Endothelial cell of umbilical vein (primary cell): ENCODE data around the gene BCAR3. TPM values are rescaled to one million over a fixed set of nuclear protein-coding genes. Genes with fewer than 3 reads are reported as not detected.

Source experiments
- BruUV-seq: library from RNA; stranded (reverse); fragments of 400-500 nt; replicated peaks from 2 replicates; lab custom pipeline; 2021; lab: Mats Ljungman, UMichigan
- CTCF ChIA-PET: fragments of 300-600, 350-600 bp; sonication (Branson Sonifier 250); formaldehyde crosslinking; loops from one replicate; lab custom pipeline; 2021; ENCODE audit warnings: antibody characterized with exemption, inconsistent platforms; lab: Charles Lee
- POLR2A ChIA-PET: fragments of 300-600, 350-600 bp; sonication (Branson Sonifier 250); formaldehyde crosslinking; loops from one replicate; lab custom pipeline; 2021; ENCODE audit warnings: antibody characterized with exemption, inconsistent platforms; lab: Charles Lee
- DNase-seq: peaks from one replicate; pipeline ENCODE4 v3.0.0-alpha.2; 2011; ENCODE audit warnings: low read depth, low spot score
- FAIRE-seq: peaks from 2 replicates; lab custom pipeline; 2011; peaks lifted over from hg19 to GRCh38; lab: Jason Lieb, UNC
- H2AFZ ChIP-seq: 2 replicates; pipeline ENCODE4 v1.6.0; 2012; ENCODE audit warnings: low read depth, low read length, control low read depth, inconsistent platforms
- H3K27ac ChIP-seq: 2 replicates; pipeline ENCODE4 v1.5.1; 2011; ENCODE audit warnings: low read depth, mild to moderate bottlenecking, control low read depth, low read length, moderate library complexity; ENCODE audit not compliant: insufficient read depth
- H3K27me3 ChIP-seq, 2 experiments: 2 replicates each; pipeline versions ENCODE4 v1.6.0 to v1.6.1; 2011; ENCODE audit warnings: low read length in 2 of 2, mixed read lengths in 1 of 2; ENCODE audit not compliant: control insufficient read depth in 2 of 2, insufficient read depth in 2 of 2
- H3K36me3 ChIP-seq, 2 experiments: 2 replicates in 1 of 2; 3 replicates in 1 of 2; pipeline ENCODE4 v1.5.1; 2011; ENCODE audit warnings: low read length in 2 of 2, mild to moderate bottlenecking in 1 of 2, moderate library complexity in 1 of 2; ENCODE audit not compliant: control insufficient read depth in 2 of 2, insufficient read depth in 2 of 2; ENCODE audit errors: extremely low read depth in 1 of 2
- H3K4me1 ChIP-seq: 3 replicates; pipeline ENCODE4 v1.5.1; 2011; ENCODE audit warnings: mild to moderate bottlenecking, low read length; ENCODE audit not compliant: control insufficient read depth, insufficient read depth; ENCODE audit errors: extremely low read depth
- H3K4me2 ChIP-seq: 2 replicates; pipeline ENCODE4 v1.6.1; 2011; ENCODE audit warnings: low read length, control low read depth, mixed read lengths; ENCODE audit not compliant: insufficient read depth
- H3K4me3 ChIP-seq, 3 experiments: fragments of 200-600 bp in 1 of 3; sonication (generic), shearing (Covaris generic) in 1 of 3; replicated peaks in 1 of 3; 2 replicates each; pipeline ENCODE4 v1.5.1; 2011 to 2016; ENCODE audit warnings: control low read depth in 3 of 3, low read length in 3 of 3, mild to moderate bottlenecking in 2 of 3, inconsistent platforms in 1 of 3, low read depth in 1 of 3, moderate library complexity in 1 of 3; ENCODE audit not compliant: insufficient read depth in 1 of 3
- H3K79me2 ChIP-seq: 2 replicates; pipeline ENCODE4 v1.6.0; 2012; ENCODE audit warnings: low read length, inconsistent platforms; ENCODE audit not compliant: control insufficient read depth, insufficient read depth
- H3K9ac ChIP-seq: replicated peaks from 2 replicates; pipeline ENCODE3; 2011; ENCODE audit warnings: low read length, control low read depth; ENCODE audit not compliant: insufficient read depth; ENCODE audit errors: extremely low read depth
- H3K9me1 ChIP-seq: replicated peaks from 3 replicates; pipeline ENCODE4 v1.6.0; 2011; ENCODE audit warnings: mild to moderate bottlenecking, low read length; ENCODE audit not compliant: control insufficient read depth, insufficient read depth; ENCODE audit errors: extremely low read depth
- H3K9me3 ChIP-seq: replicated peaks from 2 replicates; pipeline ENCODE4 v1.5.1; 2012; ENCODE audit warnings: low read length, inconsistent platforms; ENCODE audit not compliant: control insufficient read depth, insufficient read depth
- H4K20me1 ChIP-seq: replicated peaks from 2 replicates; pipeline ENCODE3; 2011; ENCODE audit warnings: mild to moderate bottlenecking, low read length; ENCODE audit not compliant: control insufficient read depth, insufficient read depth; ENCODE audit errors: extremely low read depth
- CTCF ChIP-seq, 2 donors: IDR thresholded peaks; 1 replicate in 1 of 2; 2 replicates in 1 of 2; pipeline ENCODE4 v1.5.1; 2011; ENCODE audit warnings: low read length in 2 of 2, mild to moderate bottlenecking in 2 of 2, moderate library complexity in 2 of 2, control low read depth in 1 of 2, inconsistent platforms in 1 of 2, low read depth in 1 of 2; ENCODE audit not compliant: insufficient read depth in 1 of 2; ENCODE audit errors: extremely low read depth in 1 of 2
- EZH2 ChIP-seq: IDR thresholded peaks from 2 replicates; pipeline ENCODE4 v1.6.1; 2012; ENCODE audit warnings: borderline replicate concordance, low read depth, mild to moderate bottlenecking, moderate library complexity, low read length, inconsistent platforms; ENCODE audit not compliant: severe bottlenecking
- FOS ChIP-seq: IDR thresholded peaks from 2 replicates; pipeline ENCODE4 v1.6.1; 2011; ENCODE audit warnings: mild to moderate bottlenecking, low read length, moderate library complexity, borderline replicate concordance; ENCODE audit not compliant: insufficient read depth
- GATA2 ChIP-seq: IDR thresholded peaks from 2 replicates; pipeline ENCODE4 v1.7.0; 2011; ENCODE audit warnings: low read depth, mild to moderate bottlenecking, moderate library complexity, mixed read lengths, low read length; ENCODE audit not compliant: insufficient read length, insufficient read depth
- JUN ChIP-seq: IDR thresholded peaks from 2 replicates; pipeline ENCODE4 v1.6.1; 2011; ENCODE audit warnings: borderline replicate concordance, low read depth; ENCODE audit not compliant: insufficient read length, insufficient read depth
- MYC ChIP-seq: IDR thresholded peaks from one replicate; pipeline ENCODE4 v1.6.1; 2011; ENCODE audit warnings: mild to moderate bottlenecking, low read depth, low read length
- POLR2A ChIP-seq: IDR thresholded peaks from 2 replicates; pipeline ENCODE4 v1.6.1; 2012; ENCODE audit warnings: low read depth, mild to moderate bottlenecking, control low read depth, low read length
- POLR2AphosphoS5 ChIP-seq: IDR thresholded peaks from 2 replicates; pipeline ENCODE4 v1.6.1; 2012; ENCODE audit warnings: low read depth, mild to moderate bottlenecking, control low read depth, low read length, moderate library complexity; ENCODE audit not compliant: insufficient read depth
- dilution Hi-C: fragments of 300-500 bp; cut with MboI; formaldehyde crosslinking; loops from one replicate; pipeline ENCODE4 v1.15.0; 2019; ENCODE audit warnings: low sequenced_read_pairs; ENCODE audit not compliant: extremely low pct_ligation_motif_present
- intact Hi-C: fragments of 100-400 bp; cut with micrococcal nuclease; formaldehyde crosslinking; loops from one replicate; pipeline ENCODE4 v1.10.0; 2022
- polyA plus RNA-seq, 4 experiments: library from polyadenylated mRNA; depleted of rRNA in 3 of 4; stranded (reverse) in 3 of 4; unstranded in 1 of 4; fragments of >200 nt; gene quantifications; 2 replicates each; pipeline versions ENCODE4 v1.2.1 to v1.2.3, GENCODE V29; 2011 to 2012; ENCODE audit warnings: missing spikeins in 1 of 4
- total RNA-seq: library from RNA; stranded (reverse); gene quantifications from 2 replicates; pipeline ENCODE4 v1.2.3, GENCODE V29; 2021
- TF ChIP-seq, protein P1 (sequence below): IDR thresholded peaks from 2 replicates; pipeline ENCODE4 v1.6.1; 2011; ENCODE audit not compliant: insufficient read depth, insufficient read length

Gene BCAR3
- total and polyA plus RNA-seq, 2 donors (not counting 3 experiments of a cell fraction or from before 2014, with no cell fraction given), result 17.5 to 32.9 TPM

GRCh38 chr1:93615582-93616150, 66.0 kb downstream of the BCAR3 start:
- Histone ChIP-seq H3K27ac (peak overlapping the region; percentile 21), H3K9me1 (no peaks in the 10 kb centered on the region), H3K9ac (no peak overlapping the region), H3K9me3 (no peaks in the 10 kb centered on the region), H2AFZ (no peak overlapping the region), H3K4me2 (no peak overlapping the region), H3K4me1 (peaks cover 34% of the 10 kb centered on the region), H3K27me3 (no peaks in the 10 kb centered on the region), H3K36me3 (no peaks in the 10 kb centered on the region), H3K79me2 (peaks cover 98% of the 10 kb centered on the region), H3K4me3 (no peak overlapping the region), H4K20me1 (no peaks in the 10 kb centered on the region)
- CTCF ChIA-PET, result interaction anchor here (0.7 to 4.4 kb wide), 3 partner anchors 10 to 198 kb away, joined by 3 to 20 read pairs (median 4); no protein-coding TSS in a partner anchor
- dilution Hi-C loops, result no loop called here
- FAIRE-seq, result peak; percentile 63
- DNase-seq, result peak; percentile 28
- no TSS peak for BruUV-seq
- intact Hi-C loops, result no loop called here
- POLR2A ChIA-PET, result no interaction called here
- TF ChIP-seq JUN, result peak; percentile 48
- TF ChIP-seq FOS, result peak; percentile 42
- no peak for TF ChIP-seq GATA2
- TF ChIP-seq, protein P1, sequence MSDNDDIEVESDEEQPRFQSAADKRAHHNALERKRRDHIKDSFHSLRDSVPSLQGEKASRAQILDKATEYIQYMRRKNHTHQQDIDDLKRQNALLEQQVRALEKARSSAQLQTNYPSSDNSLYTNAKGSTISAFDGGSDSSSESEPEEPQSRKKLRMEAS, result no peak

GRCh38 chr1:93614986-93615581, 66.6 kb downstream of the BCAR3 start:
- dilution Hi-C loops, result no loop called here

More at GRCh38 chr1:93614986-93615581, 66.6 kb downstream of the BCAR3 start:
- intact Hi-C loops, result no loop called here
- no TSS peak for BruUV-seq
- Histone ChIP-seq H3K4me3 (no peak overlapping the region), H2AFZ (no peak overlapping the region), H3K9me1 (no peaks in the 10 kb centered on the region), H3K36me3 (no peaks in the 10 kb centered on the region), H3K27ac (peak overlapping the region; percentile 21), H3K9ac (no peak overlapping the region), H3K27me3 (no peaks in the 10 kb centered on the region), H3K79me2 (peaks cover 98% of the 10 kb centered on the region), H3K4me1 (peaks cover 36% of the 10 kb centered on the region), H4K20me1 (no peaks in the 10 kb centered on the region), H3K9me3 (no peaks in the 10 kb centered on the region), H3K4me2 (no peak overlapping the region)
- ChIA-PET POLR2A (no interaction called here), CTCF (interaction anchor here (0.7 to 1.1 kb wide), 2 partner anchors 11 to 199 kb away, joined by 3 to 4 read pairs; no protein-coding TSS in a partner anchor)
- FAIRE-seq, result no peak
- no peak for DNase-seq
- TF ChIP-seq POLR2AphosphoS5 (no peak), POLR2A (no peak), FOS (no peak), CTCF (IDR thresholded peaks at IDR 0.05; ENCODE audit: extremely low read depth in 1 of 2, insufficient read depth in 1 of 2, low read depth in 1 of 2, low read length in 2 of 2) (no peak), EZH2 (no peak), GATA2 (no peak), MYC (no peak), JUN (no peak)
- TF ChIP-seq, protein P1, result no peak
